WTC11 (cell line): Measurements from ENCODE around the gene NCKAP5. TPM values are rescaled to one million over a fixed set of nuclear protein-coding genes. Genes with fewer than 3 reads are reported as not detected.

Experiments
- ATAC-seq: fragments of 200-7000 bp; cut with Tn5 transposase; 2 replicates; pipeline ENCODE4 v1.10.0; 2021; ENCODE audit warnings: mild to moderate bottlenecking, moderate library complexity
- CTCF ChIA-PET: fragments of 300-600 bp; sonication (Branson Sonifier 250); formaldehyde crosslinking; loops from one replicate; lab custom pipeline; 2021; ENCODE audit warnings: antibody characterized with exemption; lab: Charles Lee
- POLR2A ChIA-PET: fragments of 350-600 bp; sonication (Branson Sonifier 250); formaldehyde crosslinking; loops from one replicate; lab custom pipeline; 2021; ENCODE audit warnings: antibody characterized with exemption; lab: Charles Lee
- DNase-seq: peaks from one replicate; pipeline ENCODE4 v3.0.0; 2021; ENCODE audit warnings: low spot score
- H3K27ac Mint-ChIP-seq: 2 replicates; pipeline ENCODE4 v1.8.0; 2021; ENCODE audit warnings: mixed read lengths
- H3K27me3 Mint-ChIP-seq: 2 replicates; pipeline ENCODE4 v1.8.0; 2021; ENCODE audit warnings: low read depth, mild to moderate bottlenecking, moderate library complexity, mixed read lengths
- H3K36me3 Mint-ChIP-seq: 2 replicates; pipeline ENCODE4 v1.8.0; 2021; ENCODE audit warnings: mixed read lengths
- H3K4me1 Mint-ChIP-seq: 2 replicates; pipeline ENCODE4 v1.8.0; 2022; ENCODE audit warnings: mixed read lengths
- H3K4me3 Mint-ChIP-seq: 2 replicates; pipeline ENCODE4 v1.8.0; 2021; ENCODE audit warnings: mild to moderate bottlenecking, moderate library complexity, mixed read lengths
- H3K9me3 Mint-ChIP-seq: 2 replicates; pipeline ENCODE4 v1.8.0; 2021; ENCODE audit warnings: mixed read lengths
- AFF4 ChIP-seq: sonication (generic); formaldehyde crosslinking; IDR thresholded peaks from 2 replicates; pipeline ENCODE4 v1.8.1; 2023; ENCODE audit warnings: mild to moderate bottlenecking, missing genetic modification reagents, borderline replicate concordance
- AR ChIP-seq: fragments of 250-450 bp; sonication (Bioruptor Pico); IDR thresholded peaks from 2 replicates; pipeline ENCODE4 v1.9.0; 2021; ENCODE audit warnings: mild to moderate bottlenecking
- ATF2 ChIP-seq: sonication (generic); formaldehyde crosslinking; IDR thresholded peaks from 2 replicates; pipeline ENCODE4 v1.8.1; 2022; ENCODE audit warnings: low read depth, missing genetic modification reagents, borderline replicate concordance
- CREB1 ChIP-seq: sonication (generic); formaldehyde crosslinking; IDR thresholded peaks from 2 replicates; pipeline ENCODE4 v1.8.0; 2023; ENCODE audit warnings: mild to moderate bottlenecking, missing genetic modification reagents
- ELF4 ChIP-seq: sonication (generic); formaldehyde crosslinking; IDR thresholded peaks from 2 replicates; pipeline ENCODE4 v1.8.1; 2022; ENCODE audit warnings: low read depth, mild to moderate bottlenecking, moderate library complexity, missing genetic modification reagents
- EMX1 ChIP-seq: fragments of 250-450 bp; sonication (Bioruptor Pico); IDR thresholded peaks from 2 replicates; pipeline ENCODE4 v1.8.0; 2021; ENCODE audit warnings: mild to moderate bottlenecking
- FOXP4 ChIP-seq: sonication (generic); formaldehyde crosslinking; IDR thresholded peaks from 2 replicates; pipeline ENCODE4 v1.8.0; 2022; ENCODE audit warnings: mild to moderate bottlenecking, missing genetic modification reagents
- GTF2I ChIP-seq: fragments of 250-450 bp; sonication (Bioruptor Pico); conservative IDR thresholded peaks from 2 replicates; pipeline ENCODE4 v1.4.0; 2021; ENCODE audit warnings: mild to moderate bottlenecking
- HMGXB4 ChIP-seq: sonication (generic); formaldehyde crosslinking; IDR thresholded peaks from 2 replicates; pipeline ENCODE4 v1.8.1; 2023; ENCODE audit warnings: mild to moderate bottlenecking, moderate library complexity, missing genetic modification reagents
- JUN ChIP-seq: sonication (generic); formaldehyde crosslinking; IDR thresholded peaks from 2 replicates; pipeline ENCODE4 v1.8.0; 2023; ENCODE audit warnings: mild to moderate bottlenecking, missing genetic modification reagents
- NFE2L1 ChIP-seq: sonication (generic); formaldehyde crosslinking; IDR thresholded peaks from 2 replicates; pipeline ENCODE4 v1.8.1; 2023; ENCODE audit warnings: missing genetic modification reagents
- NFYB ChIP-seq: sonication (generic); formaldehyde crosslinking; conservative IDR thresholded peaks from 2 replicates; pipeline ENCODE4 v1.8.0; 2022; ENCODE audit warnings: low read depth, missing genetic modification reagents
- NR2C2 ChIP-seq: sonication (generic); formaldehyde crosslinking; IDR thresholded peaks from 2 replicates; pipeline ENCODE4 v1.8.0; 2022; ENCODE audit warnings: mild to moderate bottlenecking, missing genetic modification reagents
- PRDM15 ChIP-seq: sonication (generic); formaldehyde crosslinking; IDR thresholded peaks from 2 replicates; pipeline ENCODE4 v1.8.0; 2022; ENCODE audit warnings: missing genetic modification reagents
- SOX15 ChIP-seq: fragments of 250-450 bp; sonication (Bioruptor Pico); IDR thresholded peaks from 2 replicates; pipeline ENCODE4 v1.9.0; 2021; ENCODE audit warnings: mild to moderate bottlenecking
- ZNF219 ChIP-seq: sonication (generic); formaldehyde crosslinking; IDR thresholded peaks from 2 replicates; pipeline ENCODE4 v1.8.0; 2023; ENCODE audit warnings: missing genetic modification reagents, mild to moderate bottlenecking, borderline replicate concordance
- ZNF281 ChIP-seq: sonication (generic); formaldehyde crosslinking; IDR thresholded peaks from 2 replicates; pipeline ENCODE4 v1.8.0; 2023; ENCODE audit warnings: mild to moderate bottlenecking, missing genetic modification reagents
- total RNA-seq: library from RNA; stranded (reverse); gene quantifications from 3 replicates; pipeline ENCODE4 v1.2.3, GENCODE V29; 2021

Gene NCKAP5
- total RNA-seq, 1 experiment from 2014 or later, result 0.55 TPM

GRCh38 chr2:133599811-133600210 is 31.5 kb upstream of the NCKAP5 start (continued):
- TF ChIP-seq PRDM15 (CRISPR knock-in tag) (no peak), NR2C2 (CRISPR knock-in tag) (no peak)

GRCh38 chr2:133599211-133599803 is 31.0 kb upstream of the NCKAP5 start:
- ATAC-seq, result no peak
- Mint-ChIP-seq H3K36me3 (no peaks in the 10 kb centered on the region), H3K27me3 (no peaks in the 10 kb centered on the region; the same call in 1 of the 2 replicates), H3K4me1 (peaks cover 25% of the 10 kb centered on the region), H3K27ac (no peak overlapping the region), H3K9me3 (no peaks in the 10 kb centered on the region), H3K4me3 (no peak overlapping the region)
- POLR2A ChIA-PET, result no interaction called here
- DNase-seq, result no peak
- CTCF ChIA-PET, result no interaction called here
- TF ChIP-seq AR (no peak), GTF2I (CRISPR knock-in tag) (no peak), JUN (CRISPR knock-in tag) (no peak), AFF4 (CRISPR knock-in tag) (no peak), SOX15 (CRISPR knock-in tag) (no peak), NFYB (CRISPR knock-in tag) (no peak), NR2C2 (CRISPR knock-in tag) (no peak), NFE2L1 (no peak), CREB1 (CRISPR knock-in tag) (no peak), ZNF219 (CRISPR knock-in tag) (no peak), FOXP4 (CRISPR knock-in tag) (no peak), ZNF281 (CRISPR knock-in tag) (no peak), ATF2 (CRISPR knock-in tag) (no peak), EMX1 (no peak), HMGXB4 (CRISPR knock-in tag) (no peak), ELF4 (CRISPR knock-in tag) (no peak)
